IgD-negative memory B cell (primary cell): ENCODE data around the gene CABLES1. TPM values are rescaled to one million over a fixed set of nuclear protein-coding genes. Genes with fewer than 3 reads are reported as not detected.

Experiments used
- polyA plus RNA-seq: library from polyadenylated mRNA; unstranded; fragments of 300-500 nt; fragmentation: Illumina TruSeq; gene quantifications from one replicate; pipeline ENCODE4 v1.2.3, GENCODE V29; 2021

CABLES1 gene
- polyA plus RNA-seq, 1 donor from 2014 or later = 0.30 TPM

Other genes starting within 250 kb of the CABLES1 start
- gene RBBP8, start 202.2 kb upstream of the CABLES1 start, polyA plus RNA-seq = 10.8 TPM